Embryonic facial prominence (tissue), 1 donor: Measurements from ENCODE around the gene HARS2.
"Not testable (repeated sequence)": the region's sequence is repeated elsewhere in the genome, so short reads cannot be mapped to it uniquely, and the experiment has no call there.

ENCODE experiments used
- DNase-seq: peaks from one replicate; pipeline ENCODE4 v3.0.0-alpha.2; 2016; ENCODE audit errors: extremely low spot score

HARS2 gene

GRCh38 chr5:140690941-140691924 is at the start of gene HARS2, which contains the start of gene HARS1:
TSS of gene HARS2 (plus strand) at chr5:140691455. CDS start at chr5:140691649, 194 bp downstream.
TSS of gene HARS1 (minus strand) at chr5:140691370. CDS start at chr5:140691304, 66 bp downstream.
- DNase-seq, result peak; percentile 75

- DNase-seq, result no peak
Observed at GRCh38 chr5:140641716-140642115, 49.5 kb upstream of the HARS2 start.

GRCh38 chr5:140642718-140643117 is 48.5 kb upstream of the HARS2 start:
- DNase-seq, result no peak

- no peak for DNase-seq
Observed at GRCh38 chr5:140647042-140647419, 44.2 kb upstream of the HARS2 start.

GRCh38 chr5:140658870-140659269 is 32.4 kb upstream of the HARS2 start:
- no peak for DNase-seq

GRCh38 chr5:140660371-140660770 is 30.9 kb upstream of the HARS2 start:
- not testable (repeated sequence) for DNase-seq

GRCh38 chr5:140664030-140664358 is 27.3 kb upstream of the HARS2 start:
- DNase-seq, result no peak

GRCh38 chr5:140664359-140665119 is 26.7 kb upstream of the HARS2 start, which contains the start of gene WDR55:
TSS of gene WDR55 (plus strand) at chr5:140664904. CDS start at chr5:140664913, 9 bp downstream.
- peak; percentile 71 for DNase-seq

- DNase-seq, result not testable (repeated sequence)
Observed at GRCh38 chr5:140671035-140671434, 20.2 kb upstream of the HARS2 start.

- DNase-seq, result no peak
Observed at GRCh38 chr5:140671472-140672125, 19.7 kb upstream of the HARS2 start.

- DNase-seq, result no peak
Observed at GRCh38 chr5:140672455-140673186, 18.6 kb upstream of the HARS2 start.

- no peak for DNase-seq
Observed at GRCh38 chr5:140673187-140673976, 17.9 kb upstream of the HARS2 start, which contains the start of gene DND1. TSS of gene DND1 (minus strand) at chr5:140673576. CDS start at chr5:140673542, 34 bp downstream.

- no peak for DNase-seq
Observed at GRCh38 chr5:140674211-140674610, 17.0 kb upstream of the HARS2 start.

GRCh38 chr5:140674629-140675028 is 16.6 kb upstream of the HARS2 start:
- no peak for DNase-seq

GRCh38 chr5:140677947-140678346 is 13.3 kb upstream of the HARS2 start:
- no peak for DNase-seq

- DNase-seq, result no peak
Observed at GRCh38 chr5:140678993-140679392, 12.3 kb upstream of the HARS2 start.

GRCh38 chr5:140690376-140690932 is 801 bp upstream of the HARS2 start:
- no peak for DNase-seq

GRCh38 chr5:140694276-140694675 is 3.0 kb downstream of the HARS2 start:
- DNase-seq, result no peak

GRCh38 chr5:140696891-140697492 is 5.7 kb downstream of the HARS2 start:
- no peak for DNase-seq
